HG02759 (cell line): Measurements from ENCODE around the gene STEAP2.
A peak's percentile ranks its signal among the peaks of the same experiment; 100 is the strongest.
"Not testable (repeated sequence)": the region's sequence is repeated elsewhere in the genome, so short reads cannot be mapped to it uniquely, and the experiment has no call there.

Experiments used
- ATAC-seq: cut with Tn5 transposase; IDR thresholded peaks from one replicate; pipeline ENCODE4 v1.9.1; 2021; ENCODE audit warnings: mild to moderate bottlenecking, moderate library complexity; ENCODE audit not compliant: unreplicated experiment

The STEAP2 gene

GRCh38 chr7:90211391-90212148 is at the start of gene STEAP2:
Gene STEAP2 (plus strand): TSS chr7:90211740. CDS start chr7:90225083, 13,343 bp downstream.
- peak; percentile 95 for ATAC-seq

- ATAC-seq = no peak
Measured at GRCh38 chr7:90163534-90163933, 48.0 kb upstream of the STEAP2 start.

- ATAC-seq = no peak
Measured at GRCh38 chr7:90165724-90166123, 45.8 kb upstream of the STEAP2 start.

GRCh38 chr7:90166153-90166552 is 45.4 kb upstream of the STEAP2 start:
- no peak for ATAC-seq

GRCh38 chr7:90167361-90167760 is 44.2 kb upstream of the STEAP2 start:
- no peak for ATAC-seq

GRCh38 chr7:90169891-90170290 is 41.6 kb upstream of the STEAP2 start:
- no peak for ATAC-seq

GRCh38 chr7:90172121-90172520 is 39.4 kb upstream of the STEAP2 start:
- ATAC-seq = no peak

GRCh38 chr7:90172624-90173023 is 38.9 kb upstream of the STEAP2 start:
- ATAC-seq = no peak

GRCh38 chr7:90173127-90173844 is 38.3 kb upstream of the STEAP2 start:
- ATAC-seq = peak; percentile 90

- ATAC-seq = no peak
Measured at GRCh38 chr7:90175667-90176066, 35.9 kb upstream of the STEAP2 start.

- no peak for ATAC-seq
Measured at GRCh38 chr7:90176195-90176594, 35.3 kb upstream of the STEAP2 start.

- no peak for ATAC-seq
Measured at GRCh38 chr7:90178166-90178565, 33.4 kb upstream of the STEAP2 start.

GRCh38 chr7:90178679-90179278 is 32.8 kb upstream of the STEAP2 start:
- ATAC-seq = peak; percentile 95

GRCh38 chr7:90180011-90180585 is 31.4 kb upstream of the STEAP2 start:
- ATAC-seq = no peak

- no peak for ATAC-seq
Measured at GRCh38 chr7:90180649-90181048, 30.9 kb upstream of the STEAP2 start.

- no peak for ATAC-seq
Measured at GRCh38 chr7:90181485-90181884, 30.1 kb upstream of the STEAP2 start.

GRCh38 chr7:90186290-90186689 is 25.2 kb upstream of the STEAP2 start:
- not testable (repeated sequence) for ATAC-seq

- no peak for ATAC-seq
Measured at GRCh38 chr7:90187507-90188050, 24.0 kb upstream of the STEAP2 start.

- peak; percentile 99 for ATAC-seq
Measured at GRCh38 chr7:90188281-90188680, 23.3 kb upstream of the STEAP2 start.

- no peak for ATAC-seq
Measured at GRCh38 chr7:90190995-90191394, 20.5 kb upstream of the STEAP2 start.

- ATAC-seq = no peak
Measured at GRCh38 chr7:90191648-90192047, 19.9 kb upstream of the STEAP2 start.
